ENCODE measurements around the gene PSMD6.
A peak's percentile ranks its signal among the peaks of the same experiment; 100 is the strongest.

Gene PSMD6

GRCh38 chr3:64003589-64003988 is 19.7 kb downstream of the PSMD6 start:
- Histone ChIP-seq H3K9me3 (peaks cover 8% of the 10 kb centered on the region), H3K27ac (no peak overlapping the region), H3K4me3 (ENCODE audit: low read depth in 1 of 2, low read length in 1 of 2) (no peak overlapping the region), H3K36me3 (peaks cover 90% of the 10 kb centered on the region), H3K4me1 (ENCODE audit: control insufficient read depth in 1 of 2, insufficient read depth in 1 of 2, low read depth in 1 of 2, low read length in 1 of 2) (no peaks in the 10 kb centered on the region), H3K27me3 (no peaks in the 10 kb centered on the region)
- TF ChIP-seq CTCF (IDR thresholded peaks at IDR 0.05) = no peak

GRCh38 chr3:64002233-64002632 is 21.1 kb downstream of the PSMD6 start:
- peaks cover 90% of the 10 kb centered on the region for H3K36me3 ChIP-seq
- H3K9me3 ChIP-seq = peaks cover 8% of the 10 kb centered on the region
- no peak for TF ChIP-seq CTCF (IDR thresholded peaks at IDR 0.05)
- H3K27ac ChIP-seq = no peak overlapping the region
- no peak overlapping the region for H3K4me3 ChIP-seq (ENCODE audit: low read depth in 1 of 2, low read length in 1 of 2)
- no peaks in the 10 kb centered on the region for H3K27me3 ChIP-seq
- no peaks in the 10 kb centered on the region for H3K4me1 ChIP-seq (ENCODE audit: control insufficient read depth in 1 of 2, insufficient read depth in 1 of 2, low read depth in 1 of 2, low read length in 1 of 2)

- Histone ChIP-seq H3K27me3 (no peaks in the 10 kb centered on the region), H3K4me3 (ENCODE audit: low read depth in 1 of 2, low read length in 1 of 2) (no peak overlapping the region), H3K4me1 (ENCODE audit: control insufficient read depth in 1 of 2, insufficient read depth in 1 of 2, low read depth in 1 of 2, low read length in 1 of 2) (peaks cover 1 to 2% of the 10 kb centered on the region in 2 experiments), H3K36me3 (peaks cover 90% of the 10 kb centered on the region), H3K9me3 (no peaks in the 10 kb centered on the region), H3K27ac (no peak overlapping the region)
- TF ChIP-seq CTCF (IDR thresholded peaks at IDR 0.05) = no peak
Observed at GRCh38 chr3:64000453-64001055, 22.7 kb downstream of the PSMD6 start.

- peaks cover 13 to 14% of the 10 kb centered on the region in 2 experiments for H3K4me1 ChIP-seq (ENCODE audit: control insufficient read depth in 1 of 2, insufficient read depth in 1 of 2, low read depth in 1 of 2, low read length in 1 of 2)
- no peaks in the 10 kb centered on the region for H3K9me3 ChIP-seq
- TF ChIP-seq CTCF (IDR thresholded peaks at IDR 0.05) = no peak
- H3K27me3 ChIP-seq = no peaks in the 10 kb centered on the region
- H3K36me3 ChIP-seq = peaks cover 90% of the 10 kb centered on the region
- no peak overlapping the region for H3K4me3 ChIP-seq (ENCODE audit: low read depth in 1 of 2, low read length in 1 of 2)
- H3K27ac ChIP-seq = no peak overlapping the region
Observed at GRCh38 chr3:63998852-63999754, 24.2 kb downstream of the PSMD6 start.

- Histone ChIP-seq H3K4me1 (ENCODE audit: control insufficient read depth in 1 of 2, insufficient read depth in 1 of 2, low read depth in 1 of 2, low read length in 1 of 2) (peaks cover 16 to 20% of the 10 kb centered on the region in 2 experiments), H3K9me3 (no peaks in the 10 kb centered on the region), H3K4me3 (ENCODE audit: low read depth in 1 of 2, low read length in 1 of 2) (no peak overlapping the region), H3K36me3 (peaks cover 100% of the 10 kb centered on the region), H3K27ac (peak overlapping the region; percentile 62), H3K27me3 (no peaks in the 10 kb centered on the region)
- no peak for TF ChIP-seq CTCF (IDR thresholded peaks at IDR 0.05)
Observed at GRCh38 chr3:63995086-63995485, 28.2 kb downstream of the PSMD6 start.
